Neuronal stem cell (in vitro differentiated cells): ENCODE measurements around the gene CAMTA1.

Experiments used
- DNase-seq: peaks from one replicate; pipeline ENCODE4 v3.0.0-alpha.2; 2013; ENCODE audit warnings: low spot score
- H2AFZ ChIP-seq: one replicate; pipeline ENCODE4 v1.6.1; 2013; ENCODE audit warnings: mild to moderate bottlenecking, low read length, inconsistent platforms
- H2AK5ac ChIP-seq: 2 replicates; pipeline ENCODE4 v1.6.1; 2013; ENCODE audit warnings: low read depth, mild to moderate bottlenecking, inconsistent platforms, low read length, moderate library complexity, mixed read lengths
- H2BK120ac ChIP-seq: 2 replicates; pipeline ENCODE4 v1.6.1; 2013; ENCODE audit warnings: low read depth, mild to moderate bottlenecking, inconsistent platforms, low read length, moderate library complexity, mixed read lengths
- H2BK12ac ChIP-seq: one replicate; pipeline ENCODE4 v1.6.1; 2013; ENCODE audit warnings: low read length, inconsistent platforms
- H2BK15ac ChIP-seq: 2 replicates; pipeline ENCODE4 v1.6.1; 2013; ENCODE audit warnings: mild to moderate bottlenecking, low read length, inconsistent platforms, mixed read lengths
- H2BK5ac ChIP-seq: one replicate; pipeline ENCODE4 v1.6.1; 2013; ENCODE audit warnings: inconsistent platforms, mild to moderate bottlenecking, low read length, moderate library complexity
- H3K14ac ChIP-seq: one replicate; pipeline ENCODE4 v1.6.1; 2013; ENCODE audit warnings: low read length, inconsistent platforms
- H3K18ac ChIP-seq: 2 replicates; pipeline ENCODE4 v1.6.1; 2013; ENCODE audit warnings: low read length, inconsistent platforms
- H3K23ac ChIP-seq: 2 replicates; pipeline ENCODE4 v1.6.1; 2013; ENCODE audit warnings: low read depth, mild to moderate bottlenecking, mixed read lengths, low read length, inconsistent platforms; ENCODE audit not compliant: poor library complexity
- H3K27ac ChIP-seq: replicated peaks from 3 replicates; pipeline ENCODE4 v1.5.1; 2013; ENCODE audit warnings: low read length, inconsistent platforms
- H3K27me3 ChIP-seq, 3 experiments: 2 replicates each; pipeline ENCODE4 v1.6.1; 2013; ENCODE audit warnings: low read length in 3 of 3, mild to moderate bottlenecking in 2 of 3, inconsistent platforms in 1 of 3, low read depth in 1 of 3, mixed read lengths in 1 of 3, moderate library complexity in 1 of 3; ENCODE audit not compliant: control insufficient read depth in 3 of 3, insufficient read depth in 3 of 3
- H3K36me3 ChIP-seq, 2 donors: replicated peaks in 1 of 2; 2 replicates each; pipeline ENCODE4 v1.6.1; 2013; ENCODE audit warnings: low read length in 2 of 2; ENCODE audit not compliant: control insufficient read depth in 2 of 2, insufficient read depth in 2 of 2
- H3K4ac ChIP-seq: 2 replicates; pipeline ENCODE4 v1.6.1; 2013; ENCODE audit warnings: inconsistent platforms, mild to moderate bottlenecking, low read length, moderate library complexity
- H3K4me1 ChIP-seq, 2 donors: 1 replicate in 1 of 2; 2 replicates in 1 of 2; pipeline ENCODE4 v1.6.1; 2013; ENCODE audit warnings: low read length in 2 of 2, low read depth in 1 of 2; ENCODE audit not compliant: control insufficient read depth in 2 of 2, insufficient read depth in 1 of 2
- H3K4me2 ChIP-seq: one replicate; pipeline ENCODE4 v1.6.1; 2013; ENCODE audit warnings: mild to moderate bottlenecking, low read length, inconsistent platforms; ENCODE audit not compliant: insufficient read depth, poor library complexity, severe bottlenecking
- H3K4me3 ChIP-seq, 2 donors: 2 replicates each; pipeline ENCODE4 v1.5.1; 2013; ENCODE audit warnings: low read length in 2 of 2, mild to moderate bottlenecking in 2 of 2, inconsistent platforms in 1 of 2, moderate library complexity in 1 of 2
- H3K79me1 ChIP-seq: one replicate; pipeline ENCODE4 v1.6.1; 2013; ENCODE audit warnings: low read depth, mild to moderate bottlenecking, inconsistent platforms, low read length, moderate library complexity
- H3K9ac ChIP-seq: one replicate; pipeline ENCODE4 v1.6.1; 2013; ENCODE audit warnings: mild to moderate bottlenecking, low read depth, low read length, inconsistent platforms; ENCODE audit not compliant: poor library complexity
- H3K9me3 ChIP-seq, 2 donors: replicated peaks in 1 of 2; 2 replicates each; pipeline versions ENCODE3 to v1.6.1; 2013; ENCODE audit warnings: low read length in 2 of 2, mild to moderate bottlenecking in 2 of 2, inconsistent platforms in 1 of 2, low read depth in 1 of 2, mixed read lengths in 1 of 2, moderate library complexity in 1 of 2; ENCODE audit not compliant: control insufficient read depth in 2 of 2, insufficient read depth in 1 of 2
- H4K8ac ChIP-seq: one replicate; pipeline ENCODE4 v1.6.1; 2013; ENCODE audit warnings: low read depth, mild to moderate bottlenecking, inconsistent platforms, low read length, moderate library complexity
- H4K91ac ChIP-seq: one replicate; pipeline ENCODE4 v1.6.1; 2013; ENCODE audit warnings: low read length, low read depth, mild to moderate bottlenecking, inconsistent platforms; ENCODE audit not compliant: poor library complexity
- WGBS, 2 donors: extraction: QIAGEN DNeasy Blood & Tissue Kit; methylation state at CpG; one replicate each; pipeline ENCODE4 v1.1.7; 2013; ENCODE audit warnings: missing lambda C conversion rate in 2 of 2, mixed read lengths in 1 of 2; ENCODE audit not compliant: insufficient read length in 2 of 2, insufficient replicate concordance in 1 of 2; ENCODE audit errors: extremely low coverage in 2 of 2; 5-methylcytosine and 5-hydroxymethylcytosine counted together

The CAMTA1 gene

GRCh38 chr1:7561936-7562728 lies 776.9 kb downstream of the CAMTA1 start:
- H2BK120ac ChIP-seq, result no peak overlapping the region
- no peak overlapping the region for H2BK5ac ChIP-seq
- H2BK12ac ChIP-seq, result no peak overlapping the region
- no peak overlapping the region for H3K14ac ChIP-seq
- H3K4me1 ChIP-seq, result peaks cover 0 to 8% of the 10 kb centered on the region in 2 donors
- H3K36me3 ChIP-seq, result no peaks in the 10 kb centered on the region
- no CpG with 5 or more reads among the region's 26 CpGs for WGBS, 2 donors
- no peak overlapping the region for H4K91ac ChIP-seq
- DNase-seq, result no peak
- H3K4me2 ChIP-seq, result no peak overlapping the region
- no peak overlapping the region for H2AK5ac ChIP-seq
- no peak overlapping the region for H2AFZ ChIP-seq
- H3K9me3 ChIP-seq, result no peaks in the 10 kb centered on the region
- H3K79me1 ChIP-seq, result no peaks in the 10 kb centered on the region
- no peak overlapping the region for H3K23ac ChIP-seq
- no peak overlapping the region for H3K27ac ChIP-seq
- peaks cover 0 to 28% (median 0%) of the 10 kb centered on the region in 3 experiments for H3K27me3 ChIP-seq
- H3K9ac ChIP-seq, result no peak overlapping the region
- no peak overlapping the region for H3K4me3 ChIP-seq
- H3K18ac ChIP-seq, result peak overlapping the region; percentile 7
- H2BK15ac ChIP-seq, result no peak overlapping the region
- no peak overlapping the region for H3K4ac ChIP-seq
- no peak overlapping the region for H4K8ac ChIP-seq

- no CpG with 5 or more reads among the region's 21 CpGs for WGBS, 2 donors
- Histone ChIP-seq H2BK15ac (no peak overlapping the region), H3K4me1 (peaks cover 0 to 8% of the 10 kb centered on the region in 2 donors), H2BK120ac (no peak overlapping the region), H2AK5ac (peak overlapping the region; percentile 63), H4K8ac (peak overlapping the region; percentile 23), H3K9me3 (no peaks in the 10 kb centered on the region), H2BK12ac (no peak overlapping the region), H3K79me1 (no peaks in the 10 kb centered on the region), H3K4me3 (no peak overlapping the region), H3K27me3 (peaks cover 0 to 26% (median 0%) of the 10 kb centered on the region in 3 experiments), H2BK5ac (no peak overlapping the region), H3K9ac (no peak overlapping the region), H3K23ac (no peak overlapping the region), H3K14ac (no peak overlapping the region), H3K18ac (no peak overlapping the region), H3K4me2 (no peak overlapping the region), H2AFZ (no peak overlapping the region), H3K4ac (no peak overlapping the region), H4K91ac (no peak overlapping the region), H3K27ac (no peak overlapping the region), H3K36me3 (no peaks in the 10 kb centered on the region)
- DNase-seq, result no peak
Measured at GRCh38 chr1:7562729-7563605, 777.7 kb downstream of the CAMTA1 start.

GRCh38 chr1:7564137-7564536 lies 778.9 kb downstream of the CAMTA1 start:
- Histone ChIP-seq H2BK12ac (no peak overlapping the region), H2AFZ (no peak overlapping the region), H3K23ac (peak overlapping the region; percentile 77), H3K4me3 (no peak overlapping the region), H3K18ac (peak overlapping the region; percentile 19), H2BK5ac (no peak overlapping the region), H2BK15ac (no peak overlapping the region), H3K4me1 (peaks cover 0 to 8% of the 10 kb centered on the region in 2 donors), H2BK120ac (no peak overlapping the region), H3K27me3 (peaks cover 0 to 19% (median 0%) of the 10 kb centered on the region in 3 experiments), H3K9ac (no peak overlapping the region), H3K14ac (peak overlapping the region; percentile 86), H3K36me3 (no peaks in the 10 kb centered on the region), H3K4ac (no peak overlapping the region), H4K91ac (peak overlapping the region; percentile 5), H2AK5ac (no peak overlapping the region), H3K9me3 (peaks cover 0 to 3% of the 10 kb centered on the region in 2 donors), H3K4me2 (no peak overlapping the region), H3K79me1 (no peaks in the 10 kb centered on the region), H4K8ac (no peak overlapping the region), H3K27ac (no peak overlapping the region)
- no peak for DNase-seq
- WGBS, 2 donors, result no CpG with 5 or more reads among the region's 12 CpGs
